Astrocyte (in vitro differentiated cells and primary cell): ENCODE results near the gene COG5.

Experiments used
- EZH2 ChIP-seq: IDR thresholded peaks from 2 replicates; pipeline ENCODE4 v1.6.1; 2012; ENCODE audit warnings: mild to moderate bottlenecking, low read length, inconsistent platforms; ENCODE audit not compliant: insufficient read depth
- TF ChIP-seq, protein P1 (sequence below): IDR thresholded peaks from 2 replicates; pipeline ENCODE4 v1.5.1; 2011; ENCODE audit warnings: low read depth, mild to moderate bottlenecking, inconsistent platforms, low read length, moderate library complexity; ENCODE audit not compliant: insufficient read depth

DNA sequence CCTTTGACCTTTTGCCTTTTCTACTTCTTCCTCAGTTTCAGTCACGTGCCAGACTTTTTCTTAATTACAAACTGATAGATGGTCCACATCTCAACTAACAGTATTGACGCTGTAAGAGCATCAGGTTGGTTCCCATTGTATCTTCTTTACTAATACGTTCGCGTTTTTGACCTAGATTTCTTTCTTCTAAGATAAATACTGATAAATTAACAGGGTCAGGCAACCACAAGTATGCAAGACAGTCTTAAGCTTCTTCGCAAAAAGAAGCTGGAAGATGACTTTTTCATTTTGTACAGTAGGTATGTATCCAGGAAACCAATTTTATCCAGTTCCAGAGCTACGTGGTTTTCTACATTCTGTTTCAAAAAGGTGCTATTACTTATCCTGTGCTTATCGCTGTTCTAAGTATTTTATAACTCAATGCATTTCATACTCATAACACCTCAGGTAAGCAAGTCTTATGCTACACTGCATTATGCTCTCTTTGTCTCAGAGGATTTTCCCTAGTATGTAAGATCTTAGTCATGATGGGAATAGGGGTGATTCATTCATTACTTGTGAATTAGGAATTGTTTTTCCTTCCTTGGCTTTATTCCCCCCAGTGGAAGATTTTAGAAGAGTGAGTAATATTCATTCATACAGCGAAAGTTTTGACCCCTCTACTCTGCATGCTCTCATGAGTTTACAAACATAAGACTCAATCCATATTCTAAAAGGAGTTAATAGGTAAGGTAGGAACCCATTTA lies 1.0 kb upstream of the COG5 start:
- TF ChIP-seq, protein P1, sequence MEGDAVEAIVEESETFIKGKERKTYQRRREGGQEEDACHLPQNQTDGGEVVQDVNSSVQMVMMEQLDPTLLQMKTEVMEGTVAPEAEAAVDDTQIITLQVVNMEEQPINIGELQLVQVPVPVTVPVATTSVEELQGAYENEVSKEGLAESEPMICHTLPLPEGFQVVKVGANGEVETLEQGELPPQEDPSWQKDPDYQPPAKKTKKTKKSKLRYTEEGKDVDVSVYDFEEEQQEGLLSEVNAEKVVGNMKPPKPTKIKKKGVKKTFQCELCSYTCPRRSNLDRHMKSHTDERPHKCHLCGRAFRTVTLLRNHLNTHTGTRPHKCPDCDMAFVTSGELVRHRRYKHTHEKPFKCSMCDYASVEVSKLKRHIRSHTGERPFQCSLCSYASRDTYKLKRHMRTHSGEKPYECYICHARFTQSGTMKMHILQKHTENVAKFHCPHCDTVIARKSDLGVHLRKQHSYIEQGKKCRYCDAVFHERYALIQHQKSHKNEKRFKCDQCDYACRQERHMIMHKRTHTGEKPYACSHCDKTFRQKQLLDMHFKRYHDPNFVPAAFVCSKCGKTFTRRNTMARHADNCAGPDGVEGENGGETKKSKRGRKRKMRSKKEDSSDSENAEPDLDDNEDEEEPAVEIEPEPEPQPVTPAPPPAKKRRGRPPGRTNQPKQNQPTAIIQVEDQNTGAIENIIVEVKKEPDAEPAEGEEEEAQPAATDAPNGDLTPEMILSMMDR, result no peak
- no peak for TF ChIP-seq EZH2
